Smooth muscle cell (in vitro differentiated cells): ENCODE results near the gene FMOD. TPM values are rescaled to one million over a fixed set of nuclear protein-coding genes. Genes with fewer than 3 reads are reported as not detected.

Source experiments
- DNase-seq: peaks from one replicate; lab custom pipeline; 2025; ENCODE audit not compliant: unreplicated experiment; lab: John Stamatoyannopoulos, UW
- H2AFZ ChIP-seq: fragments of 200-600 bp; sonication (generic); 2 replicates; pipeline ENCODE4 v1.6.0; 2016; ENCODE audit warnings: antibody characterized with exemption, low read depth, mild to moderate bottlenecking
- H3F3A ChIP-seq: fragments of 200-600 bp; sonication (generic); 2 replicates; pipeline ENCODE4 v1.6.0; 2017; ENCODE audit warnings: antibody characterized with exemption, low read depth
- H3K27ac ChIP-seq: fragments of 200-600 bp; sonication (generic); 2 replicates; pipeline ENCODE4 v1.5.1; 2016; ENCODE audit warnings: low read depth, mild to moderate bottlenecking
- H3K27me3 ChIP-seq: fragments of 200-600 bp; sonication (generic); 2 replicates; pipeline ENCODE4 v1.6.1; 2016; ENCODE audit warnings: low read depth, mild to moderate bottlenecking
- H3K36me3 ChIP-seq: fragments of 200-600 bp; sonication (generic); 2 replicates; pipeline ENCODE4 v1.5.1; 2016; ENCODE audit warnings: low read depth
- H3K4me1 ChIP-seq: fragments of 200-600 bp; sonication (generic); 2 replicates; pipeline ENCODE4 v1.5.1; 2016; ENCODE audit warnings: low read depth
- H3K4me2 ChIP-seq: fragments of 200-600 bp; sonication (generic); 2 replicates; pipeline ENCODE4 v1.6.0; 2016; ENCODE audit warnings: mild to moderate bottlenecking
- H3K4me3 ChIP-seq: fragments of 200-600 bp; sonication (generic); 2 replicates; pipeline ENCODE4 v1.5.1; 2016; ENCODE audit warnings: mild to moderate bottlenecking
- H3K79me2 ChIP-seq: fragments of 200-600 bp; sonication (generic); 2 replicates; pipeline ENCODE4 v1.6.0; 2016; ENCODE audit warnings: low read depth, mild to moderate bottlenecking
- H3K9ac ChIP-seq: fragments of 200-600 bp; sonication (generic); 2 replicates; pipeline ENCODE4 v1.6.0; 2016; ENCODE audit warnings: low read depth
- H3K9me3 ChIP-seq: fragments of 200-600 bp; sonication (generic); replicated peaks from 2 replicates; pipeline ENCODE4 v1.5.1; 2016; ENCODE audit warnings: low read depth
- H4K20me1 ChIP-seq: fragments of 200-600 bp; sonication (generic); 2 replicates; pipeline ENCODE4 v1.6.0; 2016; ENCODE audit warnings: low read depth
- WGBS: methylation state at CpG from one replicate; pipeline ENCODE4 v1.1.7; 2016; ENCODE audit warnings: low lambda C conversion rate; 5-methylcytosine and 5-hydroxymethylcytosine counted together
- polyA plus RNA-seq: library from polyadenylated mRNA; unstranded; fragments of >200 nt; fragmentation: Nextera tagmentation; extraction: Ambion mirVana; gene quantifications from 2 replicates; pipeline ENCODE4 v1.2.1, GENCODE V29; 2016
- total RNA-seq: library from RNA; depleted of rRNA; stranded (reverse); fragments of >200 nt; gene quantifications from 2 replicates; pipeline ENCODE4 v1.2.3, GENCODE V29; 2014
- TF ChIP-seq, protein P1 (sequence below): fragments of 200-600 bp; sonication (generic); IDR thresholded peaks from 2 replicates; pipeline ENCODE4 v1.5.1; 2017; ENCODE audit warnings: borderline replicate concordance, mild to moderate bottlenecking, antibody characterized with exemption; ENCODE audit not compliant: insufficient read depth, poor library complexity, severe bottlenecking

The FMOD gene
- total and polyA plus RNA-seq, 2 experiments from 2014 or later, result 247 to 369 TPM

DNA sequence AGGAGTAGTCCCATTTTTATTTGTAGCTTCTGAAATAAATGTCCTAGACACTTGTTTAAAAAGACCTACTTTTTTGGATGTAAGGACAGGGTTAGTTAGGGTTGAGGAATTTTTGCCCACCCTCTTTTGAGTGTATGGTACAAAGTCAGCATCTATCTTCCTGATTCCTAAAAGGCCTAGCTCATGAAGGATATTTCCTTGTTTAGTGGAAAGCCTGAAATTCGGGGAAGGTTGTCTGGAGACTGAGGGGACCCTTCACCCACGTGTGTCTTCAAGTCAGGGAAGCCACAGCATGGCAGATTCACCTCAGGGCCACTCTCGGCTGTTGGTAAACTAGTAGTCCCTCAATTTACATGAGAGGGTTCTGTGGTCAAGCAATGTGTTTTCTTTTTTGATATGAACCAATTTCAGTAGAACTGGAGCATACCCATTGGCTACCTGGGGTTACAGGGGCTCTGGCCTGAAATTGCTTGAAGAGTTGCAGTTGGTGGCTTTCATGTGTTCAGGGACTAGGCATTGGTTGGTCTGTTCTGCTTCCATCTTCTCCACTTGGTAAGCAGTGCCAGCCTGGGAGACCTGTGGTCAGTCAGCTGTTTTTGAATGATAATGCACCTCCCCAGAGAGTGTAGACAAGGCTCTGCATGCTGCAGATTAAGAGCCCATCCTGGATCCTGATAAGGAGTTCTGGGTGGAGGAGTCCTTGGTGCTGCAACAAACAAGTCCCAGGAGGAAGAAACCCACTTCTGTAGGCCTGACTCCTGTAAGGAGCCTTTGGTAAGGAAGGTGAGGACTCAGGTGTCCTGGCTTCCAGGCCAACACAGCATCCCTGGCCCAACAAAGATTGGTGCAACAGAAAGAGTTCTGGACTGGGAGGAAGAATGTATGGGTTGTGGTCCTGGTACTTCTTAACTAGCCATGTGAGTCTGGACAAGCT lies 39.3 kb downstream of the FMOD start:
- TF ChIP-seq, protein P1, sequence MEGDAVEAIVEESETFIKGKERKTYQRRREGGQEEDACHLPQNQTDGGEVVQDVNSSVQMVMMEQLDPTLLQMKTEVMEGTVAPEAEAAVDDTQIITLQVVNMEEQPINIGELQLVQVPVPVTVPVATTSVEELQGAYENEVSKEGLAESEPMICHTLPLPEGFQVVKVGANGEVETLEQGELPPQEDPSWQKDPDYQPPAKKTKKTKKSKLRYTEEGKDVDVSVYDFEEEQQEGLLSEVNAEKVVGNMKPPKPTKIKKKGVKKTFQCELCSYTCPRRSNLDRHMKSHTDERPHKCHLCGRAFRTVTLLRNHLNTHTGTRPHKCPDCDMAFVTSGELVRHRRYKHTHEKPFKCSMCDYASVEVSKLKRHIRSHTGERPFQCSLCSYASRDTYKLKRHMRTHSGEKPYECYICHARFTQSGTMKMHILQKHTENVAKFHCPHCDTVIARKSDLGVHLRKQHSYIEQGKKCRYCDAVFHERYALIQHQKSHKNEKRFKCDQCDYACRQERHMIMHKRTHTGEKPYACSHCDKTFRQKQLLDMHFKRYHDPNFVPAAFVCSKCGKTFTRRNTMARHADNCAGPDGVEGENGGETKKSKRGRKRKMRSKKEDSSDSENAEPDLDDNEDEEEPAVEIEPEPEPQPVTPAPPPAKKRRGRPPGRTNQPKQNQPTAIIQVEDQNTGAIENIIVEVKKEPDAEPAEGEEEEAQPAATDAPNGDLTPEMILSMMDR, result no peak
- no peak for DNase-seq
- H3K4me2 ChIP-seq, result no peak overlapping the region
- peaks cover 6% of the 10 kb centered on the region for H3F3A ChIP-seq
- no peak overlapping the region for H3K4me3 ChIP-seq
- peaks cover 17% of the 10 kb centered on the region for H3K79me2 ChIP-seq
- H3K4me1 ChIP-seq, result peaks cover 26% of the 10 kb centered on the region
- no peaks in the 10 kb centered on the region for H3K9me3 ChIP-seq
- H3K9ac ChIP-seq, result no peak overlapping the region
- H3K27me3 ChIP-seq, result no peaks in the 10 kb centered on the region
- peaks cover 46% of the 10 kb centered on the region for H4K20me1 ChIP-seq
- H3K27ac ChIP-seq, result peak overlapping the region; percentile 4
- H3K36me3 ChIP-seq, result no peaks in the 10 kb centered on the region
- WGBS, result 85% methylated on average over 3 of the region's 3 CpGs
- no peak overlapping the region for H2AFZ ChIP-seq

DNA sequence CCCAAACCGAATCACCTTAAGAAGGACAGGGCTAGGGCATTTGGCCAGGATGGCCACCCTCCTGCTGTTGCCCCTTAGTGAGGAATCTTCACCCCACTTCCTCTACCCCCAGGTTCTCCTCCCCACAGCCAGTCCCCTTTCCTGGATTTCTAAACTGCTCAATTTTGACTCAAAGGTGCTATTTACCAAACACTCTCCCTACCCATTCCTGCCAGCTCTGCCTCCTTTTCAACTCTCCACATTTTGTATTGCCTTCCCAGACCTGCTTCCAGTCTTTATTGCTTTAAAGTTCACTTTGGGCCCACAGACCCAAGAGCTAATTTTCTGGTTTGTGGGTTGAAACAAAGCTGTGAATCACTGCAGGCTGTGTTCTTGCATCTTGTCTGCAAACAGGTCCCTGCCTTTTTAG lies 42.0 kb downstream of the FMOD start:
- no peak for DNase-seq
- Histone ChIP-seq H3K4me2 (peak overlapping the region; percentile 87), H3K27me3 (no peaks in the 10 kb centered on the region), H3K9me3 (no peaks in the 10 kb centered on the region), H3K9ac (no peak overlapping the region), H3K79me2 (peaks cover 19% of the 10 kb centered on the region), H3K27ac (no peak overlapping the region), H3K4me1 (peaks cover 36% of the 10 kb centered on the region), H4K20me1 (peaks cover 59% of the 10 kb centered on the region), H3K36me3 (no peaks in the 10 kb centered on the region), H2AFZ (no peak overlapping the region), H3F3A (peaks cover 6% of the 10 kb centered on the region), H3K4me3 (peak overlapping the region; percentile 89)
- TF ChIP-seq, protein P1, result no peak
- 69% methylated on average over 1 of the region's 1 CpG for WGBS

DNA sequence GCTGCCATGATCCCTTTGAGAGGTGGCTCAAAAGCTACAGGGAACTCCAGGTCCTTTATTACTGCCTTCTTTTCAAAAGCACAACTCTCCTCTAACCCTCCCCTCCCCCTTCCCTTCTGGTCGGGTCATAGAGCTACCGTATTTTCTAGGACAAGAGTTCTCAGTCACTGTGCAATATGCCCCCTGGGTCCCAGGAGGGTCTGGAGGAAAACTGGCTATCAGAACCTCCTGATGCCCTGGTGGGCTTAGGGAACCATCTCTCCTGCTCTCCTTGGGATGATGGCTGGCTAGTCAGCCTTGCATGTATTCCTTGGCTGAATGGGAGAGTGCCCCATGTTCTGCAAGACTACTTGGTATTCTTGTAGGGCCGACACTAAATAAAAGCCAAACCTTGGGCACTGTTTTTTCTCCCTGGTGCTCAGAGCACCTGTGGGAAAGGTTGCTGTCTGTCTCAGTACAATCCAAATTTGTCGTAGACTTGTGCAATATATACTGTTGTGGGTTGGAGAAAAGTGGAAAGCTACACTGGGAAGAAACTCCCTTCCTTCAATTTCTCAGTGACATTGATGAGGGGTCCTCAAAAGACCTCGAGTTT lies 42.5 kb downstream of the FMOD start:
- Histone ChIP-seq H3K79me2 (peaks cover 19% of the 10 kb centered on the region), H3K27me3 (no peaks in the 10 kb centered on the region), H3K4me1 (peaks cover 37% of the 10 kb centered on the region), H3K9me3 (no peaks in the 10 kb centered on the region), H3K27ac (no peak overlapping the region), H4K20me1 (peaks cover 59% of the 10 kb centered on the region), H3K9ac (no peak overlapping the region), H2AFZ (no peak overlapping the region), H3K36me3 (no peaks in the 10 kb centered on the region), H3K4me3 (peak overlapping the region; percentile 89), H3K4me2 (peak overlapping the region; percentile 87), H3F3A (peaks cover 6% of the 10 kb centered on the region)
- WGBS, result 56% methylated on average over 5 of the region's 5 CpGs
- TF ChIP-seq, protein P1, result no peak
- no peak for DNase-seq
